HG02840 (cell line): ENCODE results near the gene MYO10.

ENCODE experiments used
- ATAC-seq: cut with Tn5 transposase; IDR thresholded peaks from one replicate; pipeline ENCODE4 v1.9.1; 2021; ENCODE audit warnings: mild to moderate bottlenecking, moderate library complexity, moderate number of reproducible peaks; ENCODE audit not compliant: unreplicated experiment, low FRiP score

Gene MYO10

GRCh38 chr5:16691731-16692130 lies 244.4 kb downstream of the MYO10 start:
- ATAC-seq = no peak

- ATAC-seq = no peak
Measured at GRCh38 chr5:16690243-16690852, 245.7 kb downstream of the MYO10 start.

- no peak for ATAC-seq
Measured at GRCh38 chr5:16687898-16688297, 248.2 kb downstream of the MYO10 start.

- no peak for ATAC-seq
Measured at GRCh38 chr5:16685069-16685468, 251.0 kb downstream of the MYO10 start.

GRCh38 chr5:16681876-16682275 lies 254.2 kb downstream of the MYO10 start:
- ATAC-seq = no peak

GRCh38 chr5:16679863-16680262 lies 256.2 kb downstream of the MYO10 start:
- no peak for ATAC-seq

- no peak for ATAC-seq
Measured at GRCh38 chr5:16679190-16679589, 256.9 kb downstream of the MYO10 start.

GRCh38 chr5:16675806-16676205 lies 260.3 kb downstream of the MYO10 start:
- ATAC-seq = no peak

- no peak for ATAC-seq
Measured at GRCh38 chr5:16674750-16675149, 261.3 kb downstream of the MYO10 start.

- no peak for ATAC-seq
Measured at GRCh38 chr5:16673241-16674201, 262.6 kb downstream of the MYO10 start.

- ATAC-seq = no peak
Measured at GRCh38 chr5:16671208-16671607, 264.9 kb downstream of the MYO10 start.

- ATAC-seq = no peak
Measured at GRCh38 chr5:16669776-16670175, 266.3 kb downstream of the MYO10 start.

GRCh38 chr5:16668631-16669030 lies 267.5 kb downstream of the MYO10 start:
- no peak for ATAC-seq

GRCh38 chr5:16668194-16668593 lies 267.9 kb downstream of the MYO10 start:
- ATAC-seq = no peak

- ATAC-seq = no peak
Measured at GRCh38 chr5:16666883-16667398, 269.1 kb downstream of the MYO10 start.

GRCh38 chr5:16666130-16666882 lies 269.8 kb downstream of the MYO10 start:
- ATAC-seq = no peak

- no peak for ATAC-seq
Measured at GRCh38 chr5:16665601-16666000, 270.5 kb downstream of the MYO10 start.

GRCh38 chr5:16664368-16664767 lies 271.7 kb downstream of the MYO10 start:
- ATAC-seq = no peak

GRCh38 chr5:16663840-16664239 lies 272.2 kb downstream of the MYO10 start:
- ATAC-seq = no peak

GRCh38 chr5:16661713-16662112 lies 274.4 kb downstream of the MYO10 start:
- ATAC-seq = no peak

GRCh38 chr5:16660982-16661381 lies 275.1 kb downstream of the MYO10 start:
- no peak for ATAC-seq
